Smooth muscle cell (in vitro differentiated cells): ENCODE results near the gene SPATC1L. TPM values are rescaled to one million over a fixed set of nuclear protein-coding genes. Genes with fewer than 3 reads are reported as not detected.
A peak's percentile ranks its signal among the peaks of the same experiment; 100 is the strongest.

Source experiments
- DNase-seq: peaks from one replicate; lab custom pipeline; 2025; ENCODE audit not compliant: unreplicated experiment; lab: John Stamatoyannopoulos, UW
- H2AFZ ChIP-seq: fragments of 200-600 bp; sonication (generic); 2 replicates; pipeline ENCODE4 v1.6.0; 2016; ENCODE audit warnings: antibody characterized with exemption, low read depth, mild to moderate bottlenecking
- H3F3A ChIP-seq: fragments of 200-600 bp; sonication (generic); 2 replicates; pipeline ENCODE4 v1.6.0; 2017; ENCODE audit warnings: antibody characterized with exemption, low read depth
- H3K27ac ChIP-seq: fragments of 200-600 bp; sonication (generic); 2 replicates; pipeline ENCODE4 v1.5.1; 2016; ENCODE audit warnings: low read depth, mild to moderate bottlenecking
- H3K27me3 ChIP-seq: fragments of 200-600 bp; sonication (generic); 2 replicates; pipeline ENCODE4 v1.6.1; 2016; ENCODE audit warnings: low read depth, mild to moderate bottlenecking
- H3K36me3 ChIP-seq: fragments of 200-600 bp; sonication (generic); 2 replicates; pipeline ENCODE4 v1.5.1; 2016; ENCODE audit warnings: low read depth
- H3K4me1 ChIP-seq: fragments of 200-600 bp; sonication (generic); 2 replicates; pipeline ENCODE4 v1.5.1; 2016; ENCODE audit warnings: low read depth
- H3K4me2 ChIP-seq: fragments of 200-600 bp; sonication (generic); 2 replicates; pipeline ENCODE4 v1.6.0; 2016; ENCODE audit warnings: mild to moderate bottlenecking
- H3K4me3 ChIP-seq: fragments of 200-600 bp; sonication (generic); 2 replicates; pipeline ENCODE4 v1.5.1; 2016; ENCODE audit warnings: mild to moderate bottlenecking
- H3K79me2 ChIP-seq: fragments of 200-600 bp; sonication (generic); 2 replicates; pipeline ENCODE4 v1.6.0; 2016; ENCODE audit warnings: low read depth, mild to moderate bottlenecking
- H3K9ac ChIP-seq: fragments of 200-600 bp; sonication (generic); 2 replicates; pipeline ENCODE4 v1.6.0; 2016; ENCODE audit warnings: low read depth
- H3K9me3 ChIP-seq: fragments of 200-600 bp; sonication (generic); replicated peaks from 2 replicates; pipeline ENCODE4 v1.5.1; 2016; ENCODE audit warnings: low read depth
- H4K20me1 ChIP-seq: fragments of 200-600 bp; sonication (generic); 2 replicates; pipeline ENCODE4 v1.6.0; 2016; ENCODE audit warnings: low read depth
- CTCF ChIP-seq: fragments of 200-600 bp; sonication (generic); IDR thresholded peaks from 2 replicates; pipeline ENCODE4 v1.5.1; 2017; ENCODE audit warnings: borderline replicate concordance, mild to moderate bottlenecking, antibody characterized with exemption; ENCODE audit not compliant: insufficient read depth, poor library complexity, severe bottlenecking
- WGBS: methylation state at CpG from one replicate; pipeline ENCODE4 v1.1.7; 2016; ENCODE audit warnings: low lambda C conversion rate; 5-methylcytosine and 5-hydroxymethylcytosine counted together
- polyA plus RNA-seq: library from polyadenylated mRNA; unstranded; fragments of >200 nt; fragmentation: Nextera tagmentation; extraction: Ambion mirVana; gene quantifications from 2 replicates; pipeline ENCODE4 v1.2.1, GENCODE V29; 2016
- total RNA-seq: library from RNA; depleted of rRNA; stranded (reverse); fragments of >200 nt; gene quantifications from 2 replicates; pipeline ENCODE4 v1.2.3, GENCODE V29; 2014

The SPATC1L gene
- total and polyA plus RNA-seq, 2 experiments from 2014 or later = 6.4 to 36.5 TPM

DNA sequence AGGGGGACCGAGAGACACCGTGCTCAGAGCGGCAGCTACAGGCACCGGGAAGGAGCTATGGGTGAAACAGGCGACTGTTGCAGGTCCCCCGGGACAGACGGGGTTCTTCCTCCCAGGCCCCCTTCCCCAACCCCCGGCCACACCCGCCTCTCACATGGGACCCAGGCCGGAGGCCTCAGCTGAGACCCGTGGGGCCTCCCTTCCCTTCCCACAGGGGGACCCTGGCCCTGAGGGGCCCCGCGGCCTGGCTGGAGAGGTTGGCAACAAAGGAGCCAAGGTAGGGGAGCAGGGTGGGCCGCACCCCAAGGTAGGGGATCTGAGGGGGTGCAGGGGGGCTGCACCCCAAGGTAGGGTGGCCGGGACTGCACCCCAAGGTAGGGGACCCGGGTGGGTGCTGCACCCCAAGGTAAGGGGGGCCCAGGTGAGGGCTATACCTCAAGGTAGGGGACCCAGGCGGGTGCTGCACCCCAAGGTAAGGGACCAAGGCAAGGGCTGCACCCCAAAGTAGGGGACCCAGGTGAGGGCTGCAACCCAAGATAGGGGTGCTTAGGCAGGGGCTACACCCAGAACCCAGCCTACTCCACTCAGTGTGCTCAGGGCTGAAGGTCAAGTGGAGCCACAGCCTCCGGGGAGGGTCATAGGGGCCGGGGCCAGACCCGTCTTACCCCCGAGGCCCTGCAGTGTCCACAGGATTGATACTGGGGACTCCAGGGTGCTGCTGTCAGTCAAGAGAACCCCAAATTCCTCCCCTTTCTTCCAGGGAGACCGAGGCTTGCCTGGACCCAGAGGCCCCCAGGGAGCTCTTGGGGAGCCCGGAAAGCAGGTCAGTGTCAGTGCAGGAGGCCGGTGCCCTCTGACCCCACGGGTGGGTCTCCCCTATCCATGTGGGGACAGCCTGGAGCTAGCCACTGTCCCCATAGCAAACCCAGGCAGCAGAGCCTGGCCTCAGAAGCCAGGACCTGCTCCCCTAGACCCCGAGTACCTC is 63.7 kb downstream of the SPATC1L start:
- H3K9ac ChIP-seq = no peak overlapping the region
- peaks cover 56% of the 10 kb centered on the region for H3K79me2 ChIP-seq
- H2AFZ ChIP-seq = no peak overlapping the region
- peaks cover 100% of the 10 kb centered on the region for H4K20me1 ChIP-seq
- H3F3A ChIP-seq = peaks cover 63% of the 10 kb centered on the region
- no peak for DNase-seq
- H3K9me3 ChIP-seq = no peaks in the 10 kb centered on the region
- peak overlapping the region; percentile 54 for H3K27ac ChIP-seq
- H3K4me1 ChIP-seq = no peaks in the 10 kb centered on the region
- no peaks in the 10 kb centered on the region for H3K27me3 ChIP-seq
- no peak overlapping the region for H3K4me2 ChIP-seq
- 93% methylated on average over 17 of the region's 26 CpGs for WGBS
- H3K36me3 ChIP-seq = no peaks in the 10 kb centered on the region
- H3K4me3 ChIP-seq = no peak overlapping the region
- no peak for TF ChIP-seq CTCF

DNA sequence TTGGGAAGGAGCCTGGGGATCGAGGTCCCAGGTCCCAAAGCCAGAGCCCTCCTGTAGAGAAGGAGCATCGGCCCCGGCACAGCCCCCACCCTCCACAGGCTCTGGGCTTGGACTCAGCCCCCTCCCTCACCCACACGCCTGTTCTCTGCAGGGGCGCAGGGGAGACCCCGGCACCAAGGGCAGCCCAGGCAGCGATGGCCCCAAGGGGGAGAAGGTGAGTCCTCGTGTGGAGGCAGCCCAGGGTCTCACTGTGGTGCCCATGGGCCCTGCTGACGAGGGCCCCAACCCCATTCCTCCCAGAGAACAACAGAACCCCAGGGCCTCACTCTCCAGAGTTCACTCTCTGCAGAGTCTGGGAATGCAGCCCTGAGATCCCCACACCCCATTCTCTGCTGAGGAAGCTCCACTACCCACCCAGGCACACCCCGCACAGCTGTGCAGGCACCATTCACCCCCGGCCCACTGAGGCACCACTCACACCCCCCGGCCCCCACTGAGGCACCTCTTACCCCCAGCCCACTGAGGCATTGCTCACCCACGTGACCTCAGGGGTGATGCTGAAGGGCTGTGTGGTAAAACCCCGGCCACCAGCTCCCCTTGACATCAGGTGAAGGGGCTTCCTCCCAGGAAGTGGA is 64.5 kb downstream of the SPATC1L start:
- Histone ChIP-seq H2AFZ (no peak overlapping the region), H3K4me1 (no peaks in the 10 kb centered on the region), H3F3A (peaks cover 64% of the 10 kb centered on the region), H3K36me3 (peaks cover 7% of the 10 kb centered on the region), H3K4me3 (no peak overlapping the region), H3K9ac (no peak overlapping the region), H3K79me2 (peaks cover 64% of the 10 kb centered on the region), H4K20me1 (peaks cover 100% of the 10 kb centered on the region), H3K9me3 (no peaks in the 10 kb centered on the region), H3K4me2 (no peak overlapping the region), H3K27ac (peak overlapping the region; percentile 54), H3K27me3 (no peaks in the 10 kb centered on the region)
- TF ChIP-seq CTCF = no peak
- 91% methylated on average over 14 of the region's 14 CpGs for WGBS
- DNase-seq = no peak

- peak overlapping the region; percentile 54 for H3K27ac ChIP-seq
- H3K79me2 ChIP-seq = peaks cover 70% of the 10 kb centered on the region
Measured at GRCh38 chr21:46119144-46119636, 65.1 kb downstream of the SPATC1L start.

More at GRCh38 chr21:46119144-46119636, 65.1 kb downstream of the SPATC1L start:
- Histone ChIP-seq H3K36me3 (peaks cover 13% of the 10 kb centered on the region), H3K9me3 (no peaks in the 10 kb centered on the region), H3K4me2 (no peak overlapping the region), H4K20me1 (peaks cover 100% of the 10 kb centered on the region), H3K27me3 (no peaks in the 10 kb centered on the region), H3F3A (peaks cover 65% of the 10 kb centered on the region), H3K9ac (no peak overlapping the region), H2AFZ (no peak overlapping the region), H3K4me1 (no peaks in the 10 kb centered on the region), H3K4me3 (no peak overlapping the region)
- no peak for TF ChIP-seq CTCF
- no peak for DNase-seq
- 95% methylated on average over 12 of the region's 12 CpGs for WGBS
